ENCODE data around the gene DGKZ.
A peak's percentile ranks its signal among the peaks of the same experiment; 100 is the strongest.

DGKZ gene

DNA sequence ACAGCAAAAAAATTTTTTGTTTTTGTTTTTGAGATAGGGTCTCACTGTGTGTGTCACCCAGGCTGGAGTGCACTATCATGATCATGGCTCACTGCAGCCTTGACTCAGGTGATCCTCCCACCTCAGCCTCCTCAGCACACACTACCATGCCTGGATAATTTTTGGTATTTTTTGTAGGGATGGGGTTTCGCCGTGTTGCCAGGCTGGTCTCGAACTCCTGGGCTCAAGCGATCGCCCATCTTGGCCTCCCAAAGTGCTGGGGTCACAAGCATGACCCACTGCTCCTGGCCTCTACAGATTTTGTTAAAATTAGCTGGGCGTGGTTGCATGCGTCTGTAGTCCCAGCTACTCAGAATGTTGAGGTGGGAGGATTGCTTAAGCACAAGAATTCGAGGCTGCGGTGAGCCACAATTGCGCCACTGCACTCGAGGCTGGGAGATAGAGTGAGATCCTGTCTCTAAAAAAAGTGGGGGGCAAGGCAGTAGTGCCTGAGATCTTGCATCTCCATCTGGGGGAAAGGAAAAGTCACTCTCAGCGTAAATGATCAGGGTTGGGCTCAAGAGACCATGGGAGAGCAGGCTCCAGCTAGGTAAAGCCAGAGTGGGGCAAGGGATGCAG, 10.6 kb upstream of the DGKZ start:
- H3K9me3 ChIP-seq (ENCODE audit: control insufficient read depth, insufficient read depth, low read length): no peaks in the 10 kb centered on the region
- H3K9ac ChIP-seq (ENCODE audit: low read depth, low read length): no peak overlapping the region
- H3K4me3 ChIP-seq (ENCODE audit: low read depth, low read length): no peak overlapping the region
- peaks cover 65% of the 10 kb centered on the region for H3K4me1 ChIP-seq (ENCODE audit: control insufficient read depth, insufficient read depth, low read length)
- peaks cover 32% of the 10 kb centered on the region for H3K27me3 ChIP-seq (ENCODE audit: control insufficient read depth, insufficient read depth, low read length)
- H3K36me3 ChIP-seq (ENCODE audit: control insufficient read depth, insufficient read depth, low read length): no peaks in the 10 kb centered on the region
- no peak overlapping the region for H3K27ac ChIP-seq (ENCODE audit: low read depth, low read length)

DNA sequence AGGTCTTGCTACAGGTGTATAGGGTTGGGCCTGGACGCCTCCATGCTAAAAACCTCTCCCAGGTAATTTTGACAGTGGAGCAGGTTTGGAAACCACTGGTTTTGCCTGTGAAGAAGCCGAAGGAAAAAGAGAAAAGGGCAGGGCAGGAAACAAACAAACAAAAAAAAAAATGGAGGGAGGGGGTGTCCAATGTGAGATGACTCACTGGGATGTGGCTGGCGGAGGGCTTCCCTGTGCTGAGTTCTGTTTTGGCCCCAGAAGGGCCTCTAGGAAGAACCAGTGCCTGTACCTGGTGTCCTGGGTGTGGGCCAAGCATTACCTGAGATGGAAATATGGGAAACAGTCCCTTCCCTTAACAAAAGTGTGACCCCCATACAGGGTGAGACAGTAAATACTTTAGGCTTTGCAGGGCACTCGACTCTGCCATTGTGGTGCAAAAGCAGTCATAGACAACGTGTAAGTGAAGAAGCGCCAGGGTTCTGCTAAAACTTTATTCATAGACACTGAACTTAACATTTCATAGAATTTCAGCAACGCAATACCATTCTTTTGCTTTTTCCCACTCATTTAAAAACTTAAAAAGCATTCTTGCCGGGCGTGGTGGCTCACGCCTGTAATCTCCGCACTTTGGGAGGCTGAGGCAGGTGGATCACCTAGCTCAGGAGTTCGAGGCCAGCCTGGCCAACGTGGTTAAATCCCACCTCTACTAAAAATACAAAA, 9.5 kb upstream of the DGKZ start:
- H3K9ac ChIP-seq (ENCODE audit: low read depth, low read length): no peak overlapping the region
- H3K4me3 ChIP-seq (ENCODE audit: low read depth, low read length): no peak overlapping the region
- H3K36me3 ChIP-seq (ENCODE audit: control insufficient read depth, insufficient read depth, low read length): no peaks in the 10 kb centered on the region
- peaks cover 21% of the 10 kb centered on the region for H3K27me3 ChIP-seq (ENCODE audit: control insufficient read depth, insufficient read depth, low read length)
- no peak overlapping the region for H3K27ac ChIP-seq (ENCODE audit: low read depth, low read length)
- H3K4me1 ChIP-seq (ENCODE audit: control insufficient read depth, insufficient read depth, low read length): peaks cover 68% of the 10 kb centered on the region
- H3K9me3 ChIP-seq (ENCODE audit: control insufficient read depth, insufficient read depth, low read length): no peaks in the 10 kb centered on the region

DNA sequence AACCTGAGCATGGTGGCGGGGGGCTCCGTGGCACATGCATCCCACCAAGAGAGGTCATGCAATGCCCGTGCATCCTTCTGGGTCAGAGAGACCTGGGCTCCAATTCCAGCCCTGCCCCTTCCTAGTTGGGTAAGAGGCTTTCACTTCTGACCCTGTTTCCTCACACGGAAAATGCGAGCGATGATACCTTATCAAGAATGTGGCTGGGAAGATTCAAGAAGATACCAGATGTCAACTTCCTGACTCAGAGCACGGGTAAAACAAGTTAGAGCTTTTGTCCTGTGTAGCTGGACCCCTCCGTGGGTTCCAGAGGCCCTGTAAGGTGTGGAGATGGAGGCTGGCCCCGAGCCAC, 8.7 kb upstream of the DGKZ start:
- Histone ChIP-seq H3K9me3 (ENCODE audit: control insufficient read depth, insufficient read depth, low read length) (no peaks in the 10 kb centered on the region), H3K36me3 (ENCODE audit: control insufficient read depth, insufficient read depth, low read length) (no peaks in the 10 kb centered on the region), H3K27me3 (ENCODE audit: control insufficient read depth, insufficient read depth, low read length) (peaks cover 13% of the 10 kb centered on the region), H3K4me3 (ENCODE audit: low read depth, low read length) (peak overlapping the region; percentile 21), H3K27ac (ENCODE audit: low read depth, low read length) (peak overlapping the region; percentile 94), H3K4me1 (ENCODE audit: control insufficient read depth, insufficient read depth, low read length) (peaks cover 72% of the 10 kb centered on the region), H3K9ac (ENCODE audit: low read depth, low read length) (peak overlapping the region; percentile 1; the same call in 1 of the 2 replicates)

DNA sequence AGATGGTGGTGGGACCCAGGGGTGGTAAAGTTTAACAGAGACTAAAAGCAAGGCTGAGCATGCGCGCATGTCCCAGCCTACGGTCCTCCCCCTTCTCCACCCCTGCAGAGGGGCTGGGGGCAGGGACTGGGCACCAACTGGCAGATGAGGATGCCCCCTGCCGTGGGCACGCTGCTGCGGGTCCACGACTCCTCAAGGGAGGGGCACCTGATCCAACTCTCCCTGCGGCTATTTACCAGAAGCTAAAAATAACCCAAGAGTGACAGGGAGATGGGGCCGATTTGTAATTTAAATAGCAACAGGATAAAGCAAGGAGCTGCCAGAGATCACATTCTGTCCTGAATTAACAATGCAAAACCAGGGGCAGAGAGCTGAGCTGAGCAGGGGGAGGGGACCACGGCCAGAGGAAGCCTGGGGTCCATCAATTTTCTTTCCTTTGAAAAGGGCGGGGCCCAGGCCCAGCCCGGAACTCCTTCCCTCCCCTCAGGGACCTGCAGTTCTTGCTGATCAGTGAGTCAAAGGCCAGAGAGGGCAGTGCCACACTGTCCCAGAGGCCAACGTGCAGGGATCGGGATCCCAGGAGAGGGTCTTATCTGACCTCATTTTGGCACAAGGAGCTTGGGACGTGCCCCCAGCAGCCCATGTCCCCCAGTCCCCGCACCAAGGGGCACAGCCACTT, 8.1 kb upstream of the DGKZ start:
- Histone ChIP-seq H3K27me3 (ENCODE audit: control insufficient read depth, insufficient read depth, low read length) (peaks cover 8% of the 10 kb centered on the region), H3K9me3 (ENCODE audit: control insufficient read depth, insufficient read depth, low read length) (no peaks in the 10 kb centered on the region), H3K27ac (ENCODE audit: low read depth, low read length) (peak overlapping the region; percentile 94), H3K4me1 (ENCODE audit: control insufficient read depth, insufficient read depth, low read length) (peaks cover 75% of the 10 kb centered on the region), H3K9ac (ENCODE audit: low read depth, low read length) (peak overlapping the region; percentile 1; the same call in 1 of the 2 replicates), H3K4me3 (ENCODE audit: low read depth, low read length) (peak overlapping the region; percentile 21), H3K36me3 (ENCODE audit: control insufficient read depth, insufficient read depth, low read length) (no peaks in the 10 kb centered on the region)

DNA sequence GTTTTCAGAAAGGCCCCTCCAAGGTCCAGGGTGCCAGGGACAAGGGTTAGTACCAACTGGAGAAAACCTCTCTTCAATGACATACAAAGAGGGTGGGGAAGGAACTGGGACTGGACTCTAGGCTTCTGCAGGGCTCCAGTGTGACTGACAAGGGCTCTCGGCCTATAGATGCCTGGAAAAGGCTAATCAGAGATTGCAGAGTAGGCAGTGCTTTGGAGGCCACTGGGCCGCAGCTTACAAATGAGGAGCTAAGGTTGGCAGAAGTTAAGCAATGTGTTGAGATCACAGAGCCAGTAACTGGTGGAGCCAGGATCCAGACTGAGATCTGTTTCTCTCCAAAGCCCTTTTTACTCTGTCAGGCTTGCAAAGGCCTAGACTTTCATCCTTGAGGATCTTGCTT, 7.4 kb upstream of the DGKZ start:
- no peak overlapping the region; the same call in 1 of the 2 replicates for H3K9ac ChIP-seq (ENCODE audit: low read depth, low read length)

DNA sequence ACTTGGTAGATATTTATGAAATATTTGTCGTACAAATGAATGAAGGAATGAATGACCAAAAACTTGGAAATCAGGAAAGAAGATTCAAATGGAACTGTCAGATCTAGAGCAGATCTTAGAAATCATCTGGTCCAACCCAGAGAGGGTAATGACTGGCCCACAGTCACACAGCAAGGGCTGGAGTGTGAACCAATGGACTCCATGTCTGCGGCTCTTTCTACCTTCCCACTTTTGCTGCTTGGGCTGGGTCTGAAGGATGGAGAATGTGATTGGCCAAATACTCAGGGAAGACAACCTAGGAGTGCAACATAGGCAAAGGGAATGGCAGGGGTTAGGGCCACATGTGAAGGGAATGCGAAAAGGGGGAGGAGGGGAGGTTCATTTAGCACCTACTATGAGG, 5.8 kb upstream of the DGKZ start:
- no peak overlapping the region for H3K4me3 ChIP-seq (ENCODE audit: low read depth, low read length)
- H3K4me1 ChIP-seq (ENCODE audit: control insufficient read depth, insufficient read depth, low read length): peaks cover 83% of the 10 kb centered on the region
- H3K36me3 ChIP-seq (ENCODE audit: control insufficient read depth, insufficient read depth, low read length): no peaks in the 10 kb centered on the region
- H3K27ac ChIP-seq (ENCODE audit: low read depth, low read length): no peak overlapping the region
- peaks cover 8% of the 10 kb centered on the region; the same call in 1 of the 2 replicates for H3K27me3 ChIP-seq (ENCODE audit: control insufficient read depth, insufficient read depth, low read length)
- H3K9ac ChIP-seq (ENCODE audit: low read depth, low read length): no peak overlapping the region
- no peaks in the 10 kb centered on the region for H3K9me3 ChIP-seq (ENCODE audit: control insufficient read depth, insufficient read depth, low read length)

More for the DNA sequence above, 7.4 kb upstream of the DGKZ start:
- Histone ChIP-seq H3K4me3 (ENCODE audit: low read depth, low read length) (peak overlapping the region; percentile 16; the same call in 1 of the 2 replicates), H3K36me3 (ENCODE audit: control insufficient read depth, insufficient read depth, low read length) (no peaks in the 10 kb centered on the region), H3K9me3 (ENCODE audit: control insufficient read depth, insufficient read depth, low read length) (no peaks in the 10 kb centered on the region), H3K27ac (ENCODE audit: low read depth, low read length) (peak overlapping the region; percentile 94), H3K27me3 (ENCODE audit: control insufficient read depth, insufficient read depth, low read length) (peaks cover under 1% of the 10 kb centered on the region; the same call in 1 of the 2 replicates), H3K4me1 (ENCODE audit: control insufficient read depth, insufficient read depth, low read length) (peaks cover 77% of the 10 kb centered on the region)

DNA sequence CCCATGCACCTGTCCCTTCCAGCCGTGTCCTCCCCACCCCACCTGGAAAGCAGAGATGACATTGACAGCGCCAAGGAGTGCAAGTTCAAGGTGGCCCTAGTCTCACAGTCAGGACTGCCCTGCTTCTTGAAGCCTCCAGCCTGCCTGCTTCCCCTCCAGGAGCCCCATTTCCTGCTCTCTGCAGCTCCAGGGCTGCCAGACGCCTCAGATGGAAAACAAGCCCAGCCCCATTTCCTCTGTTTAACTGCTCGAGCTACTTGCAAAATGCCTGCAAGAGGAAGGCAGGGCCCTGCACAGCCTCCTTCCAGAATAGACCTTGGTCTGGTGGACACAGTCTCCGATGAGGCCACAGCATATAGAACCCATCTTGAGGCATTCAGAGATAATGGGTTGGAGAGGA, 5.0 kb upstream of the DGKZ start:
- H3K9ac ChIP-seq (ENCODE audit: low read depth, low read length): no peak overlapping the region
- peaks cover 11% of the 10 kb centered on the region; the same call in 1 of the 2 replicates for H3K27me3 ChIP-seq (ENCODE audit: control insufficient read depth, insufficient read depth, low read length)
- H3K4me3 ChIP-seq (ENCODE audit: low read depth, low read length): no peak overlapping the region
- H3K27ac ChIP-seq (ENCODE audit: low read depth, low read length): no peak overlapping the region
- H3K36me3 ChIP-seq (ENCODE audit: control insufficient read depth, insufficient read depth, low read length): no peaks in the 10 kb centered on the region
- no peaks in the 10 kb centered on the region for H3K9me3 ChIP-seq (ENCODE audit: control insufficient read depth, insufficient read depth, low read length)
- peaks cover 83% of the 10 kb centered on the region for H3K4me1 ChIP-seq (ENCODE audit: control insufficient read depth, insufficient read depth, low read length)

DNA sequence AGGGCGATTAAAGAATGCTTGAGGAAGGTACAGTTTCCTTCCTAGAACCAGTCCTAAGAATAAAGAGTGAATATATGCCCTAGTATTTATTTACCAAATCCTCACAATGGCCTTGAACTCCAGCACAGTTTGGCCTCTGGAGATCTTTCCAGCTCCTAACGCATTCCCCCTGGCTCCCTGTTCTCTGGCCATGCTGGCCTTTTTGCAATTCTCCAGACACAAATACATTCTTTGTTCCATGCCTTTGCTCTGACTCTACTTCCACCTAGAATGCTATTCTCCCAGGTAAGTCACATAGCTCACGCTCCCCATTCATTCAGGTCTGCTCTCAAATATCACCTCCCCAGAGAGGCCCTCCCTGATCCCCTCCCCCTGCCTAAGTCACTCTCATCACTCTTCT, 3.7 kb upstream of the DGKZ start:
- Histone ChIP-seq H3K9ac (ENCODE audit: low read depth, low read length) (no peak overlapping the region), H3K9me3 (ENCODE audit: control insufficient read depth, insufficient read depth, low read length) (no peaks in the 10 kb centered on the region), H3K27me3 (ENCODE audit: control insufficient read depth, insufficient read depth, low read length) (peaks cover 11% of the 10 kb centered on the region; the same call in 1 of the 2 replicates), H3K27ac (ENCODE audit: low read depth, low read length) (peak overlapping the region; percentile 39), H3K4me3 (ENCODE audit: low read depth, low read length) (no peak overlapping the region), H3K4me1 (ENCODE audit: control insufficient read depth, insufficient read depth, low read length) (peaks cover 75% of the 10 kb centered on the region), H3K36me3 (ENCODE audit: control insufficient read depth, insufficient read depth, low read length) (no peaks in the 10 kb centered on the region)

DNA sequence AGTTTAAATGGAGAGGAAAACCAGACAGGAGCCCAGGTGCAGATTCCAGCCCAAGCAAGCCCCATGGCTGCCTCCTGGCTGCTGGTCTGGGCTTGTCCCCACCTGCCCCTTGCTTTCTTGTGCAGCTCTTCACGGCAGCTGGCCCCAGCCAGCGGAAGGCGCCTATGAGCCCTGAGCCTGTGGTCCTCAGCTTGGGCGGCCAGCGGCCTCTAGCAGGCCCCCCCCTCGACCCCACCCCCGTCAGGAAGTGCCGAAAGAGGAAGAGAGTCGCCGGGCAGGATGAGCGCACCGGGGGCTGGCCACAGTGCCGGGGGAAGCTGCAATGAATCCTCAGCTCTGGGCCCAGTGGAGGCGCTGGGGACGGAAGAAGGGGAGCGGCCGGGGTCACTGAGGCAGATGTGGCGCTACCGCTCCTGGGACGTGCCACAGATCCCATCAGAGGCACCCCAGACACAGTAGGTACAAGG, 2.1 kb upstream of the DGKZ start:
- Histone ChIP-seq H3K4me1 (ENCODE audit: control insufficient read depth, insufficient read depth, low read length) (peaks cover 72% of the 10 kb centered on the region), H3K27ac (ENCODE audit: low read depth, low read length) (peak overlapping the region; percentile 0), H3K9ac (ENCODE audit: low read depth, low read length) (no peak overlapping the region), H3K27me3 (ENCODE audit: control insufficient read depth, insufficient read depth, low read length) (peaks cover 11% of the 10 kb centered on the region; the same call in 1 of the 2 replicates), H3K9me3 (ENCODE audit: control insufficient read depth, insufficient read depth, low read length) (no peaks in the 10 kb centered on the region), H3K36me3 (ENCODE audit: control insufficient read depth, insufficient read depth, low read length) (no peaks in the 10 kb centered on the region), H3K4me3 (ENCODE audit: low read depth, low read length) (no peak overlapping the region)

DNA sequence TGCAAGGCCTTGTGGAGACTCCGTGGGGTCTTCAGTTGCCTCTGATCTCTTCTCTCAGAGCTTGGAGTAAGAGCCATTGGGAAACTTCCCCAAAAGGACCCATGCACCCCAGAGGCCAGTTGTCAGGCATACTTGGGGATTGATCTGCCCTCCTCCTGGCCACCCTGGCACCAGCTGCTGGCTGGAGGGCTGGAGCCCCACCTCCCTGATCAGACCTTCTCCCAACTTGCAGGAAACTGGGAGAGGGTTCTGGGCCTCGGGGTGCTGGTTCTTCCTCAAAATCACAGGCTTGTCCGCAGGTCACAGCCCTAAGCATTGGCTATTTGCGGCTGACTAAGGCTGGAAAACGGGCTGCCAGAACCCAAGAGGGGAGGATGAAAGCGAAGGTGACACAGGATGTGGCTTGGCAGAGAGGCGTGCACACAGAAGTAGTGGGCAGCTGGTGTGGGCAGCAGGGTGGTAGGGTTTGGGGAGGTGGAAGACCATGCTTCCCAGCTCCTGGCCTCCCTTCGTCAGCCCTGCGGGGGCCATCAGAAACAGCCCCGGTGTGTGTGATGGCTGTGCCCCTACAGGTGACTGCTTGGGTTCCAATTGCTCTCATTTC, 1.3 kb upstream of the DGKZ start:
- Histone ChIP-seq H3K9me3 (ENCODE audit: control insufficient read depth, insufficient read depth, low read length) (no peaks in the 10 kb centered on the region), H3K27me3 (ENCODE audit: control insufficient read depth, insufficient read depth, low read length) (peaks cover 11% of the 10 kb centered on the region; the same call in 1 of the 2 replicates), H3K36me3 (ENCODE audit: control insufficient read depth, insufficient read depth, low read length) (no peaks in the 10 kb centered on the region), H3K9ac (ENCODE audit: low read depth, low read length) (no peak overlapping the region), H3K27ac (ENCODE audit: low read depth, low read length) (no peak overlapping the region), H3K4me1 (ENCODE audit: control insufficient read depth, insufficient read depth, low read length) (peaks cover 67% of the 10 kb centered on the region), H3K4me3 (ENCODE audit: low read depth, low read length) (no peak overlapping the region; the same call in 1 of the 2 replicates)
